Right cardiac atrium (tissue), 5 donors: ENCODE data around the gene ADCY7. TPM values are rescaled to one million over a fixed set of nuclear protein-coding genes. Genes with fewer than 3 reads are reported as not detected.

Experiments
- ATAC-seq, 2 donors: fragments of 200-7000 bp; cut with Tn5 transposase; one replicate each; pipeline versions ENCODE4 v1.8.0 to v1.9.1; 2020; ENCODE audit warnings: moderate library complexity in 2 of 2, mild to moderate bottlenecking in 1 of 2
- DNase-seq, 3 donors: peaks; one replicate each; pipeline ENCODE4 v3.0.0-alpha.2; 2020
- H3K27ac ChIP-seq: one replicate; pipeline ENCODE4 v1.5.1; 2013; ENCODE audit warnings: mild to moderate bottlenecking, low read length, control low read depth, moderate library complexity
- H3K27me3 ChIP-seq: one replicate; pipeline ENCODE4 v1.6.1; 2013; ENCODE audit not compliant: control insufficient read depth, insufficient read depth
- H3K4me1 ChIP-seq: one replicate; pipeline ENCODE4 v1.6.1; 2013; ENCODE audit warnings: low read length; ENCODE audit not compliant: control insufficient read depth, insufficient read depth
- H3K4me3 ChIP-seq: one replicate; pipeline ENCODE4 v1.5.1; 2013; ENCODE audit warnings: low read length, control low read depth
- H3K9me3 ChIP-seq: one replicate; pipeline ENCODE4 v1.6.1; 2013; ENCODE audit warnings: low read length; ENCODE audit not compliant: control insufficient read depth
- WGBS: extraction: QIAGEN DNeasy Blood & Tissue Kit; methylation state at CpG from one replicate; pipeline ENCODE4 v1.1.7; 2013; 5-methylcytosine and 5-hydroxymethylcytosine counted together
- intact Hi-C, 4 donors: fragments of 100-400 bp; cut with DNase I; formaldehyde crosslinking; loops; one replicate each; pipeline versions ENCODE4 v1.11.0 to v1.14.0; 2022 to 2023
- polyA plus RNA-seq: library from polyadenylated mRNA; stranded (reverse); fragments of 200-250 nt; gene quantifications from one replicate; pipeline ENCODE4 v1.2.3, GENCODE V29; 2013
- total RNA-seq, 4 donors: library from RNA; stranded (reverse); fragmentation: NEBNext Ultra II Directional; extraction: Animal tissue kit (Norgen Biotek cat#: 25700); gene quantifications; one replicate each; pipeline ENCODE4 v1.2.1, GENCODE V29; 2021
- donor health status: healthy with polysubstance abuse.
- donor health status: DM: no; HTN: yes; CAD: no.
- donor health status: DM: no; HTN: no; CAD: no.
- donor health status: DM: no; HTN: yes; CAD: no; lungs with severe emphysema.
- donor health status: DM: yes; HTN: yes; CAD: no.

The ADCY7 gene
- total and polyA plus RNA-seq, 5 donors, result 4.8 to 21.2 (median 17.6) TPM

GRCh38 chr16:50294955-50295354 is 28.6 kb downstream of the ADCY7 start:
- no peak overlapping the region for H3K4me3 ChIP-seq
- ATAC-seq, result no peak
- no peaks in the 10 kb centered on the region for H3K4me1 ChIP-seq
- intact Hi-C loops, result no loop called here
- H3K9me3 ChIP-seq, result no peaks in the 10 kb centered on the region
- peak in 2 of 3 donors; percentile 5 to 10 for DNase-seq
- 83% methylated on average over 4 of the region's 4 CpGs for WGBS
- no peaks in the 10 kb centered on the region for H3K27me3 ChIP-seq
- H3K27ac ChIP-seq, result no peak overlapping the region

GRCh38 chr16:50295541-50296132 is 29.3 kb downstream of the ADCY7 start:
- DNase-seq (peak; percentile 7 to 35 (median 30)), ATAC-seq (no peak)
- 94% methylated on average over 7 of the region's 7 CpGs for WGBS
- Histone ChIP-seq H3K27ac (no peak overlapping the region), H3K4me1 (no peaks in the 10 kb centered on the region), H3K9me3 (no peaks in the 10 kb centered on the region), H3K27me3 (no peaks in the 10 kb centered on the region), H3K4me3 (no peak overlapping the region)
- intact Hi-C loops, result no loop called here

GRCh38 chr16:50296807-50297206 is 30.5 kb downstream of the ADCY7 start:
- H3K27me3 ChIP-seq, result no peaks in the 10 kb centered on the region
- WGBS, result 90% methylated on average over 2 of the region's 2 CpGs
- H3K27ac ChIP-seq, result no peak overlapping the region
- no peaks in the 10 kb centered on the region for H3K9me3 ChIP-seq
- ATAC-seq (no peak), DNase-seq (peak in 1 of 3 donors; percentile 19)
- intact Hi-C loops, result no loop called here
- no peak overlapping the region for H3K4me3 ChIP-seq
- no peaks in the 10 kb centered on the region for H3K4me1 ChIP-seq

- Histone ChIP-seq H3K27me3 (no peaks in the 10 kb centered on the region), H3K9me3 (no peaks in the 10 kb centered on the region), H3K27ac (no peak overlapping the region), H3K4me1 (no peaks in the 10 kb centered on the region), H3K4me3 (no peak overlapping the region)
- DNase-seq (peak in 2 of 3 donors; percentile 42 to 46), ATAC-seq (peak in 1 of 2 donors; percentile 28)
- 56% methylated on average over 15 of the region's 15 CpGs for WGBS
- intact Hi-C loops, result no loop called here
Measured at GRCh38 chr16:50297301-50298074, 31.1 kb downstream of the ADCY7 start.

GRCh38 chr16:50298075-50298460 is 31.7 kb downstream of the ADCY7 start:
- WGBS, result 94% methylated on average over 7 of the region's 7 CpGs
- no peak overlapping the region for H3K27ac ChIP-seq
- H3K27me3 ChIP-seq, result no peaks in the 10 kb centered on the region
- no peak for ATAC-seq
- intact Hi-C loops, result no loop called here
- no peak overlapping the region for H3K4me3 ChIP-seq
- H3K9me3 ChIP-seq, result no peaks in the 10 kb centered on the region
- DNase-seq, result no peak
- H3K4me1 ChIP-seq, result no peaks in the 10 kb centered on the region

- DNase-seq, result peak in 2 of 3 donors; percentile 51 to 57
- intact Hi-C loops, result no loop called here
Measured at GRCh38 chr16:50298591-50299507, 32.5 kb downstream of the ADCY7 start.

GRCh38 chr16:50299508-50300105 is 33.3 kb downstream of the ADCY7 start:
- DNase-seq (peak in 1 of 3 donors; percentile 52), ATAC-seq (no peak)
- H3K4me1 ChIP-seq, result no peaks in the 10 kb centered on the region
- no peaks in the 10 kb centered on the region for H3K27me3 ChIP-seq
- WGBS, result 84% methylated on average over 12 of the region's 12 CpGs
- intact Hi-C loops, result loop anchor here in 1 of 4 donors (10.0 kb wide), 1 partner anchor 55 kb away; no protein-coding TSS in a partner anchor
- no peak overlapping the region for H3K4me3 ChIP-seq
- no peaks in the 10 kb centered on the region for H3K9me3 ChIP-seq
- no peak overlapping the region for H3K27ac ChIP-seq

More at GRCh38 chr16:50298591-50299507, 32.5 kb downstream of the ADCY7 start:
- H3K4me3 ChIP-seq, result no peak overlapping the region
- no peaks in the 10 kb centered on the region for H3K9me3 ChIP-seq
- ATAC-seq, result no peak
- H3K27me3 ChIP-seq, result no peaks in the 10 kb centered on the region
- H3K4me1 ChIP-seq, result no peaks in the 10 kb centered on the region
- 89% methylated on average over 29 of the region's 29 CpGs for WGBS
- no peak overlapping the region for H3K27ac ChIP-seq

GRCh38 chr16:50300942-50301625 is 34.7 kb downstream of the ADCY7 start:
- no peak overlapping the region for H3K4me3 ChIP-seq
- WGBS, result 90% methylated on average over 23 of the region's 23 CpGs
- DNase-seq (peak in 2 of 3 donors; percentile 40 to 61), ATAC-seq (no peak)
- H3K27ac ChIP-seq, result no peak overlapping the region
- no peaks in the 10 kb centered on the region for H3K27me3 ChIP-seq
- H3K9me3 ChIP-seq, result no peaks in the 10 kb centered on the region
- intact Hi-C loops, result loop anchor here in 1 of 4 donors (10.0 kb wide), 1 partner anchor 56 kb away; no protein-coding TSS in a partner anchor
- H3K4me1 ChIP-seq, result no peaks in the 10 kb centered on the region

- Histone ChIP-seq H3K9me3 (no peaks in the 10 kb centered on the region), H3K27ac (no peak overlapping the region), H3K4me3 (no peak overlapping the region), H3K27me3 (no peaks in the 10 kb centered on the region), H3K4me1 (no peaks in the 10 kb centered on the region)
- peak in 1 of 2 donors; percentile 26 for ATAC-seq
- intact Hi-C loops, result loop anchor here in 1 of 4 donors (10.0 kb wide), 1 partner anchor 57 kb away; no protein-coding TSS in a partner anchor
- peak; percentile 45 to 59 (median 56) for DNase-seq
- 82% methylated on average over 21 of the region's 21 CpGs for WGBS
Measured at GRCh38 chr16:50301626-50302471, 35.5 kb downstream of the ADCY7 start.
